ENCODE results near the gene CIB4.

CIB4 gene

DNA sequence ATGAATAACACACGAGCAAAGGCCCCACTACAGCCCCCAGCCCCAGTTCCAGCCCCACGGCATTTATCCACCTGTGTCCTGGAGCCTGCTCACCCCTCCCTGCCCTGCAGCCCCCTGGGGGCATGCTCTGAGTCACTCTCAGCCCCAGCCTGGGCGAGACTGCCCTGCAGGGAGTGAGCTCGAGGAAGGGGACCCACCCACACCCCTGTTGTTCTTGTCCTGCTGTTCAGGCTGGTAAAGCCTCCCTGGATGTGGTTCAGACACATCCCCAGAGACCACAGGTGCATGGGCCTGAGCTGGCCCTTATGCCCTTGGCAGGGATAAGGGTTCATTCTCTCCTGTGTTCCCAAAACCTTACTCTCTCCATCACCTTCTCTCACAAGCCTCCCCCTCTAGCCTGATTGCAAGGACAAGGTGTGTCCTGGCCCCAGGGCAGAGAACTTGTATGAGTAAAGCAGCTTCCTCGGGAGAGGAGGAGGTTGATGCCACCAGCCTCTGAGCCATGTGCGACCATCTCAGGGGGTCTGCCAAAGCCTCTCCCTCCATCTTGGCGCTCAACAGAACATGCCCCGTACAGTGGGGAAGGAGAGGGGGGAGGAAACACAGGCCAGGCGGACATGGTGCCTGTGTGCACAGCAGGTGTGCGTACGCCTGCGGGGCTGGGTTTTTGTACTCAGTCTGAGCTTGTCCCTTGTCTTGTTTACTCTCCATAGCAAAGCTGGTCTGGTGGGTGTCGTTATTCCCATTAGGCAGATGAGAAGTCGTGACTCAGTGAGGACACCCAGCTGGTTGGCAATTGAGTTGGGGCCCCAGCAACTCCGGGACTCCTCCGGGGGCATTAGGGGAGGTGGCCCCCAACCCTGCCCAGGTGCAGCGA, 64.4 kb downstream of the CIB4 start:
- TF ChIP-seq SIN3A (IDR thresholded peaks at IDR 0.05; ENCODE audit: borderline replicate concordance, insufficient read depth, low read length) (no peak), TAF1 (IDR thresholded peaks at IDR 0.05; ENCODE audit: borderline replicate concordance, insufficient read depth, low read length) (no peak), POLR2AphosphoS5 (IDR thresholded peaks at IDR 0.05; ENCODE audit: low read depth, low read length) (no peak), FOXP2 (optimal IDR thresholded peaks at IDR 0.05; ENCODE audit: borderline replicate concordance, extremely low read depth, extremely low read length, insufficient read depth) (no peak)
- TF ChIP-seq, protein P1, sequence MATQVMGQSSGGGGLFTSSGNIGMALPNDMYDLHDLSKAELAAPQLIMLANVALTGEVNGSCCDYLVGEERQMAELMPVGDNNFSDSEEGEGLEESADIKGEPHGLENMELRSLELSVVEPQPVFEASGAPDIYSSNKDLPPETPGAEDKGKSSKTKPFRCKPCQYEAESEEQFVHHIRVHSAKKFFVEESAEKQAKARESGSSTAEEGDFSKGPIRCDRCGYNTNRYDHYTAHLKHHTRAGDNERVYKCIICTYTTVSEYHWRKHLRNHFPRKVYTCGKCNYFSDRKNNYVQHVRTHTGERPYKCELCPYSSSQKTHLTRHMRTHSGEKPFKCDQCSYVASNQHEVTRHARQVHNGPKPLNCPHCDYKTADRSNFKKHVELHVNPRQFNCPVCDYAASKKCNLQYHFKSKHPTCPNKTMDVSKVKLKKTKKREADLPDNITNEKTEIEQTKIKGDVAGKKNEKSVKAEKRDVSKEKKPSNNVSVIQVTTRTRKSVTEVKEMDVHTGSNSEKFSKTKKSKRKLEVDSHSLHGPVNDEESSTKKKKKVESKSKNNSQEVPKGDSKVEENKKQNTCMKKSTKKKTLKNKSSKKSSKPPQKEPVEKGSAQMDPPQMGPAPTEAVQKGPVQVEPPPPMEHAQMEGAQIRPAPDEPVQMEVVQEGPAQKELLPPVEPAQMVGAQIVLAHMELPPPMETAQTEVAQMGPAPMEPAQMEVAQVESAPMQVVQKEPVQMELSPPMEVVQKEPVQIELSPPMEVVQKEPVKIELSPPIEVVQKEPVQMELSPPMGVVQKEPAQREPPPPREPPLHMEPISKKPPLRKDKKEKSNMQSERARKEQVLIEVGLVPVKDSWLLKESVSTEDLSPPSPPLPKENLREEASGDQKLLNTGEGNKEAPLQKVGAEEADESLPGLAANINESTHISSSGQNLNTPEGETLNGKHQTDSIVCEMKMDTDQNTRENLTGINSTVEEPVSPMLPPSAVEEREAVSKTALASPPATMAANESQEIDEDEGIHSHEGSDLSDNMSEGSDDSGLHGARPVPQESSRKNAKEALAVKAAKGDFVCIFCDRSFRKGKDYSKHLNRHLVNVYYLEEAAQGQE (IDR thresholded peaks at IDR 0.05; ENCODE audit: insufficient read depth in 1 of 2, low read depth in 2 of 2, low read length in 2 of 2): no peak

DNA sequence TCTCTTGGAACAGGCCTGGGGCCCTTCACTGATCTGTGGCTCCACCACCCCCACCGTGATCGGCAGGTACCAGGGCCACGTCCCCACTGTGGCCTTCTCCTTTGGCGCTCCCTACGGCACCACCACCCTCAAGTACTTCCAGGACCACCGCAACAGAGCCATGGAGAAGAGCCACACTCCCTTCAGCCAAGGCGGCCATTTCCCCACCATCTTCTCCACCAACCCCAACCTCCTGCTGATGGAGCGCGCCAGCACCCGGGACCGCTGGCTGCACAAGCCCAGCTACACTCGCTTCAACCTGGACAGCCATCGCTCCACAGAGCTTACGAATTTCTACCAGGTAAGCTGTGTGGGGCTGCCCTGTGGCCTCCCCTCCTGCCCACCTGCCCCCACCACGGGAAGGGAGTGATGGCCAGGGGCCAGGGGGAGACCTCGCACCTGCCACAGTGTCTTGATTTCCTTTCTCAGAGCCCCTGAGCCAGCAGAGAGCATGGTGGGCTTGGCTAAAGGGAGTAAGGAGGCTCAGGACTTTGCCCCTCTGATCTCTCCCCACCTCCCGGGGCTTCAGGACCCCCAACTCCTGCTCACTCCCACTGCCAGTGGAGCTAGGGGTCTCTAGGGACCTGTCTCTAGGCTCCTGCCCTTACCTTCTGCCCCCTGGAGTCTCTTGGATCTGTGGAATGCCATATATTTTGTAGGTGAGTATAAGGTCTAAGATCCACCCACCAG, 65.2 kb downstream of the CIB4 start:
- no peak for TF ChIP-seq TAF1 (IDR thresholded peaks at IDR 0.05; ENCODE audit: borderline replicate concordance, insufficient read depth, low read length)
- no peak for TF ChIP-seq SIN3A (IDR thresholded peaks at IDR 0.05; ENCODE audit: borderline replicate concordance, insufficient read depth, low read length)
- TF ChIP-seq, protein P1 (IDR thresholded peaks at IDR 0.05; ENCODE audit: insufficient read depth in 1 of 2, low read depth in 2 of 2, low read length in 2 of 2): no peak
- no peak for TF ChIP-seq POLR2AphosphoS5 (IDR thresholded peaks at IDR 0.05; ENCODE audit: low read depth, low read length)
- no peak for TF ChIP-seq FOXP2 (optimal IDR thresholded peaks at IDR 0.05; ENCODE audit: borderline replicate concordance, extremely low read depth, extremely low read length, insufficient read depth)

DNA sequence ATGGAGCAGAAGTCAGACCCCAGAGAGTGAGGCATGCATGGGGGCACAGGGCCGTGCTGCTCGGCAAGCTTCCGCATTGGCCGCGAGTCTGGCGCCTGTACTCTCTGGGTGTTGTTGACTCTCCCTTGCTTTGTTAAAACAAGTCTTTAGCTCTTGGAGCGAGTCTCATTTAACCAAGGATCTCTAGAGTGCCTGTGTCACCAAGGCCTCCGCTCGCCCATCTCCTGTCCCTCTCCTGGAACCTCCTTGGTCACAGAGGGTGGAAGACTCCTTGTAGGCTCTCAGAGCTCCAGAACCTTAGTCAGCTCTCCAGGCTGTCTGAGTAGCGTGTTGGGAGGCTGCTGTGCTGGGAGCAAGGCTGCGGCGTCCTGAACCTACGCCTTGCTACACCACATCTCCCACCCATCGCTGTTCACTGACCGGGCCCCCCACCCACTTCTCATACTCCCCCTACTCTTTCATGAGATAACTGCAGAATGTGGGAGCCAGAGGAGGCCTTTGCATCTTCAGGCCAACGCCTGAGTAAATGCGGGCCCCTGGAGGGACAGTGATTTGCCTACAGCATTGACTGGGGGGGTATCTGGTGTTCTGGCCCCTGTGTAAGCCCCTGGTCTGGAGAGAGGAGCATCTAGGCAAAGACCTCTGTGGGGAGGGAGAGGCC, 66.1 kb downstream of the CIB4 start:
- TF ChIP-seq FOXP2 (optimal IDR thresholded peaks at IDR 0.05; ENCODE audit: borderline replicate concordance, extremely low read depth, extremely low read length, insufficient read depth): no peak
- no peak for TF ChIP-seq TAF1 (IDR thresholded peaks at IDR 0.05; ENCODE audit: borderline replicate concordance, insufficient read depth, low read length)
- TF ChIP-seq, protein P1 (IDR thresholded peaks at IDR 0.05; ENCODE audit: insufficient read depth in 1 of 2, low read depth in 2 of 2, low read length in 2 of 2): no peak
- no peak for TF ChIP-seq POLR2AphosphoS5 (IDR thresholded peaks at IDR 0.05; ENCODE audit: low read depth, low read length)
- no peak for TF ChIP-seq SIN3A (IDR thresholded peaks at IDR 0.05; ENCODE audit: borderline replicate concordance, insufficient read depth, low read length)

- TF ChIP-seq SIN3A (IDR thresholded peaks at IDR 0.05; ENCODE audit: borderline replicate concordance, insufficient read depth, low read length): no peak
- no peak for TF ChIP-seq POLR2AphosphoS5 (IDR thresholded peaks at IDR 0.05; ENCODE audit: low read depth, low read length)
- TF ChIP-seq TAF1 (IDR thresholded peaks at IDR 0.05; ENCODE audit: borderline replicate concordance, insufficient read depth, low read length): no peak
- TF ChIP-seq FOXP2 (optimal IDR thresholded peaks at IDR 0.05; ENCODE audit: borderline replicate concordance, extremely low read depth, extremely low read length, insufficient read depth): no peak
- TF ChIP-seq, protein P1 (IDR thresholded peaks at IDR 0.05; ENCODE audit: insufficient read depth in 1 of 2, low read depth in 2 of 2, low read length in 2 of 2): no peak
These were observed 66.9 kb downstream of the CIB4 start for GRCh38 chr2:26574066-26574899.
